PC-9 (cell line): ENCODE data around the gene MIEF1.

ENCODE experiments used
- CTCF ChIP-seq: fragments of 200-600 bp; sonication (generic); conservative IDR thresholded peaks from 2 replicates; pipeline ENCODE4 v1.6.1; 2017; ENCODE audit warnings: mixed run types, antibody characterized with exemption, mild to moderate bottlenecking, moderate library complexity
- EZH2 ChIP-seq: fragments of 200-600 bp; sonication (generic); IDR thresholded peaks from 2 replicates; pipeline ENCODE4 v1.8.0; 2017; ENCODE audit warnings: antibody characterized with exemption, low read depth

GRCh38 chr22:39490135-39490798 is 11.8 kb upstream of the MIEF1 start:
- TF ChIP-seq CTCF (no peak), EZH2 (no peak)
